Endothelial cell of umbilical vein (primary cell): ENCODE data around the gene CAMTA1.

ENCODE experiments used
- CTCF ChIP-seq, 2 donors: IDR thresholded peaks; 1 replicate in 1 of 2; 2 replicates in 1 of 2; pipeline ENCODE4 v1.5.1; 2011; ENCODE audit warnings: low read length in 2 of 2, mild to moderate bottlenecking in 2 of 2, moderate library complexity in 2 of 2, control low read depth in 1 of 2, inconsistent platforms in 1 of 2, low read depth in 1 of 2; ENCODE audit not compliant: insufficient read depth in 1 of 2; ENCODE audit errors: extremely low read depth in 1 of 2
- FOS ChIP-seq: IDR thresholded peaks from 2 replicates; pipeline ENCODE4 v1.6.1; 2011; ENCODE audit warnings: mild to moderate bottlenecking, low read length, moderate library complexity, borderline replicate concordance; ENCODE audit not compliant: insufficient read depth
- MYC ChIP-seq: IDR thresholded peaks from one replicate; pipeline ENCODE4 v1.6.1; 2011; ENCODE audit warnings: mild to moderate bottlenecking, low read depth, low read length
- POLR2A ChIP-seq: IDR thresholded peaks from 2 replicates; pipeline ENCODE4 v1.6.1; 2012; ENCODE audit warnings: low read depth, mild to moderate bottlenecking, control low read depth, low read length
- POLR2AphosphoS5 ChIP-seq: IDR thresholded peaks from 2 replicates; pipeline ENCODE4 v1.6.1; 2012; ENCODE audit warnings: low read depth, mild to moderate bottlenecking, control low read depth, low read length, moderate library complexity; ENCODE audit not compliant: insufficient read depth

GRCh38 chr1:6888268-6888667, 103.0 kb downstream of the CAMTA1 start:
- TF ChIP-seq MYC (no peak), CTCF (IDR thresholded peaks at IDR 0.05; ENCODE audit: extremely low read depth in 1 of 2, insufficient read depth in 1 of 2, low read depth in 1 of 2, low read length in 2 of 2) (no peak), POLR2A (no peak), FOS (peak; percentile 22), POLR2AphosphoS5 (no peak)
